ENCODE measurements around the gene ALLC. TPM values are rescaled to one million over a fixed set of nuclear protein-coding genes. Genes with fewer than 3 reads are reported as not detected.

The ALLC gene
- polyA plus RNA-seq, 1 of the 3 experiments (the other 2 are of a cell fraction) = not detected

GRCh38 chr2:3642521-3643215 lies 15.3 kb upstream of the ALLC start:
- H3K79me2 ChIP-seq (ENCODE audit: insufficient read depth) = no peaks in the 10 kb centered on the region
- no peak overlapping the region for H3K4me2 ChIP-seq
- no peak for DNase-seq
- H3K9ac ChIP-seq = no peak overlapping the region
- no peak overlapping the region for H3K27ac ChIP-seq (ENCODE audit: low read depth in 2 of 2, low read length in 1 of 2)
- 82% methylated on average over 18 of the region's 18 CpGs for WGBS (ENCODE audit: low lambda C conversion rate)
- H4K20me1 ChIP-seq (ENCODE audit: insufficient read depth) = no peaks in the 10 kb centered on the region
- POLR2A ChIA-PET = no interaction called here
- no peaks in the 10 kb centered on the region for H3K9me2 ChIP-seq
- no peaks in the 10 kb centered on the region for H3F3A ChIP-seq (replicated peaks; ENCODE audit: insufficient read depth)
- peaks cover 0 to 2% of the 10 kb centered on the region in 2 experiments for H3K36me3 ChIP-seq (replicated peaks in 1 of 2; ENCODE audit: control insufficient read depth in 1 of 2, insufficient read depth in 2 of 2, low read length in 1 of 2)
- no peaks in the 10 kb centered on the region for H3K9me3 ChIP-seq
- CTCF ChIA-PET = interaction anchor here (1.3 to 2.5 kb wide), 3 partner anchors 9 to 219 kb away, joined by 3 to 18 read pairs (median 4); no protein-coding TSS in a partner anchor
- H3K4me1 ChIP-seq (ENCODE audit: control insufficient read depth in 1 of 2, insufficient read depth in 2 of 2, low read depth in 1 of 2, low read length in 1 of 2) = peaks cover 0 to 10% of the 10 kb centered on the region in 2 experiments; a peak in 1 of 4 replicates
- TF ChIP-seq FOXM1 (IDR thresholded peaks at IDR 0.05; ENCODE audit: low read depth) (no peak), TEAD4 (IDR thresholded peaks at IDR 0.05; ENCODE audit: borderline replicate concordance, insufficient read depth) (no peak), TCF12 (IDR thresholded peaks at IDR 0.05) (no peak), CHD2 (IDR thresholded peaks at IDR 0.05; ENCODE audit: low read length, partially characterized antibody) (no peak)
- no peaks in the 10 kb centered on the region for H3K27me3 ChIP-seq (ENCODE audit: insufficient read depth)
- H3K4me3 ChIP-seq (ENCODE audit: low read depth in 2 of 2, low read length in 1 of 2) = no peak overlapping the region
- H2AFZ ChIP-seq (ENCODE audit: low read depth) = no peak overlapping the region

- H3F3A ChIP-seq (replicated peaks; ENCODE audit: insufficient read depth) = no peaks in the 10 kb centered on the region
- H3K36me3 ChIP-seq (replicated peaks in 1 of 2; ENCODE audit: control insufficient read depth in 1 of 2, insufficient read depth in 2 of 2, low read length in 1 of 2) = peaks cover 0 to 2% of the 10 kb centered on the region in 2 experiments
- POLR2A ChIA-PET = no interaction called here
- no peaks in the 10 kb centered on the region for H3K79me2 ChIP-seq (ENCODE audit: insufficient read depth)
- CTCF ChIA-PET = interaction anchor here (0.6 to 2.4 kb wide), 8 partner anchors 9 to 220 kb away, joined by 3 to 9 read pairs (median 4); partner anchors contain the start of gene COLEC11
- WGBS (ENCODE audit: low lambda C conversion rate) = 88% methylated on average over 46 of the region's 48 CpGs
- TF ChIP-seq MEF2A (IDR thresholded peaks at IDR 0.05; ENCODE audit: borderline replicate concordance, low read depth) (no peak), JUND (IDR thresholded peaks at IDR 0.05) (no peak), FOSL2 (IDR thresholded peaks at IDR 0.05; ENCODE audit: borderline replicate concordance, low read depth) (no peak), TEAD4 (IDR thresholded peaks at IDR 0.05; ENCODE audit: borderline replicate concordance, insufficient read depth) (no peak), SIN3A (IDR thresholded peaks at IDR 0.05; ENCODE audit: borderline replicate concordance, low read depth, low read length) (no peak), USF2 (IDR thresholded peaks at IDR 0.05; ENCODE audit: borderline replicate concordance, low read depth, low read length) (no peak), YY1 (IDR thresholded peaks at IDR 0.05; ENCODE audit: low read depth) (no peak), MAX (IDR thresholded peaks at IDR 0.05; ENCODE audit: low read depth) (no peak), GATA2 (CRISPR knock-in tag; IDR thresholded peaks at IDR 0.05) (no peak)
- TF ChIP-seq, protein P1, sequence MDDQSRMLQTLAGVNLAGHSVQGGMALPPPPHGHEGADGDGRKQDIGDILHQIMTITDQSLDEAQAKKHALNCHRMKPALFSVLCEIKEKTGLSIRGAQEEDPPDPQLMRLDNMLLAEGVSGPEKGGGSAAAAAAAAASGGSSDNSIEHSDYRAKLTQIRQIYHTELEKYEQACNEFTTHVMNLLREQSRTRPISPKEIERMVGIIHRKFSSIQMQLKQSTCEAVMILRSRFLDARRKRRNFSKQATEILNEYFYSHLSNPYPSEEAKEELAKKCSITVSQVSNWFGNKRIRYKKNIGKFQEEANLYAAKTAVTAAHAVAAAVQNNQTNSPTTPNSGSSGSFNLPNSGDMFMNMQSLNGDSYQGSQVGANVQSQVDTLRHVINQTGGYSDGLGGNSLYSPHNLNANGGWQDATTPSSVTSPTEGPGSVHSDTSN (IDR thresholded peaks at IDR 0.05) = no peak
- TF ChIP-seq, protein P2, sequence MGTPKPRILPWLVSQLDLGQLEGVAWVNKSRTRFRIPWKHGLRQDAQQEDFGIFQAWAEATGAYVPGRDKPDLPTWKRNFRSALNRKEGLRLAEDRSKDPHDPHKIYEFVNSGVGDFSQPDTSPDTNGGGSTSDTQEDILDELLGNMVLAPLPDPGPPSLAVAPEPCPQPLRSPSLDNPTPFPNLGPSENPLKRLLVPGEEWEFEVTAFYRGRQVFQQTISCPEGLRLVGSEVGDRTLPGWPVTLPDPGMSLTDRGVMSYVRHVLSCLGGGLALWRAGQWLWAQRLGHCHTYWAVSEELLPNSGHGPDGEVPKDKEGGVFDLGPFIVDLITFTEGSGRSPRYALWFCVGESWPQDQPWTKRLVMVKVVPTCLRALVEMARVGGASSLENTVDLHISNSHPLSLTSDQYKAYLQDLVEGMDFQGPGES (IDR thresholded peaks at IDR 0.05; ENCODE audit: low read depth, low read length) = no peak
- H3K9me2 ChIP-seq = no peaks in the 10 kb centered on the region
- no peaks in the 10 kb centered on the region for H4K20me1 ChIP-seq (ENCODE audit: insufficient read depth)
- peaks cover 0 to 10% of the 10 kb centered on the region in 2 experiments; a peak in 1 of 4 replicates for H3K4me1 ChIP-seq (ENCODE audit: control insufficient read depth in 1 of 2, insufficient read depth in 2 of 2, low read depth in 1 of 2, low read length in 1 of 2)
- H3K27me3 ChIP-seq (ENCODE audit: insufficient read depth) = no peaks in the 10 kb centered on the region
- no peak overlapping the region for H2AFZ ChIP-seq (ENCODE audit: low read depth)
- H3K27ac ChIP-seq (ENCODE audit: low read depth in 2 of 2, low read length in 1 of 2) = no peak overlapping the region
- no peak overlapping the region for H3K9ac ChIP-seq
- no peak overlapping the region for H3K4me2 ChIP-seq
- H3K4me3 ChIP-seq (ENCODE audit: low read depth in 2 of 2, low read length in 1 of 2) = no peak overlapping the region
- no peak for DNase-seq
- no peaks in the 10 kb centered on the region for H3K9me3 ChIP-seq
Observed at GRCh38 chr2:3643371-3644245, 14.4 kb upstream of the ALLC start.
